MM.1S (cell line): ENCODE results near the gene CASZ1.

ENCODE experiments used
- DNase-seq: peaks from one replicate; pipeline ENCODE4 v3.0.0-alpha.2; 2015
- H2AFZ ChIP-seq: fragments of 300-600 bp; sonication (generic); 2 replicates; pipeline ENCODE4 v1.6.0; 2016; ENCODE audit warnings: antibody characterized with exemption, low read length
- H3F3A ChIP-seq: fragments of 300-600 bp; sonication (generic); 2 replicates; pipeline ENCODE4 v1.6.1; 2016; ENCODE audit warnings: mild to moderate bottlenecking, antibody characterized with exemption, low read length, moderate library complexity, mixed read lengths; ENCODE audit not compliant: insufficient read depth
- H3K27ac ChIP-seq: fragments of 300-600 bp; sonication (generic); 2 replicates; pipeline ENCODE4 v1.5.1; 2016; ENCODE audit warnings: mild to moderate bottlenecking, low read length
- H3K27me3 ChIP-seq: fragments of 300-600 bp; sonication (generic); replicated peaks from 2 replicates; pipeline ENCODE4 v1.6.0; 2016; ENCODE audit warnings: low read length; ENCODE audit not compliant: insufficient read depth
- H3K36me3 ChIP-seq: fragments of 300-600 bp; sonication (generic); replicated peaks from 2 replicates; pipeline ENCODE4 v1.6.1; 2016; ENCODE audit warnings: mild to moderate bottlenecking, low read length, mixed read lengths; ENCODE audit not compliant: insufficient read depth
- H3K4me1 ChIP-seq: fragments of 300-600 bp; sonication (generic); 2 replicates; pipeline ENCODE4 v1.6.1; 2016; ENCODE audit warnings: low read length, mixed read lengths
- H3K4me2 ChIP-seq: fragments of 300-600 bp; sonication (generic); 2 replicates; pipeline ENCODE4 v1.6.0; 2016; ENCODE audit warnings: low read depth, low read length
- H3K4me3 ChIP-seq: fragments of 300-600 bp; sonication (generic); 2 replicates; pipeline ENCODE4 v1.5.1; 2016; ENCODE audit warnings: low read length, mixed read lengths
- H3K79me2 ChIP-seq: fragments of 300-600 bp; sonication (generic); 2 replicates; pipeline ENCODE4 v1.6.1; 2016; ENCODE audit warnings: mixed run types, low read length, mixed read lengths
- H3K9ac ChIP-seq: fragments of 300-600 bp; sonication (generic); 2 replicates; pipeline ENCODE4 v1.6.1; 2016; ENCODE audit warnings: low read length, mixed read lengths
- H3K9me2 ChIP-seq: fragments of 300-600 bp; sonication (generic); replicated peaks from 2 replicates; pipeline ENCODE4 v1.6.1; 2016; ENCODE audit warnings: mild to moderate bottlenecking, low read length, mixed read lengths; ENCODE audit not compliant: insufficient read depth
- H3K9me3 ChIP-seq: fragments of 300-600 bp; sonication (generic); replicated peaks from 2 replicates; pipeline ENCODE4 v1.6.1; 2016; ENCODE audit warnings: mild to moderate bottlenecking, low read length, mixed read lengths; ENCODE audit not compliant: insufficient read depth
- H4K20me1 ChIP-seq: fragments of 300-600 bp; sonication (generic); 2 replicates; pipeline ENCODE4 v1.6.1; 2016; ENCODE audit warnings: mild to moderate bottlenecking, low read length, moderate library complexity, mixed read lengths; ENCODE audit not compliant: insufficient read depth
- EZH2 ChIP-seq: fragments of 300-600 bp; sonication (generic); optimal IDR thresholded peaks from 2 replicates; pipeline ENCODE3; 2017; ENCODE audit warnings: low read depth, mild to moderate bottlenecking, antibody characterized with exemption, low read length, mixed read lengths
- EZH2phosphoT487 ChIP-seq: fragments of 300-600 bp; sonication (generic); IDR thresholded peaks from 2 replicates; pipeline ENCODE4 v1.6.1; 2018; ENCODE audit warnings: antibody characterized with exemption, low read length
- TF ChIP-seq, protein P1 (sequence below): fragments of 300-600 bp; sonication (generic); IDR thresholded peaks from 2 replicates; pipeline ENCODE4 v1.5.1; 2016; ENCODE audit warnings: antibody characterized with exemption, low read length, mixed read lengths

Gene CASZ1

DNA sequence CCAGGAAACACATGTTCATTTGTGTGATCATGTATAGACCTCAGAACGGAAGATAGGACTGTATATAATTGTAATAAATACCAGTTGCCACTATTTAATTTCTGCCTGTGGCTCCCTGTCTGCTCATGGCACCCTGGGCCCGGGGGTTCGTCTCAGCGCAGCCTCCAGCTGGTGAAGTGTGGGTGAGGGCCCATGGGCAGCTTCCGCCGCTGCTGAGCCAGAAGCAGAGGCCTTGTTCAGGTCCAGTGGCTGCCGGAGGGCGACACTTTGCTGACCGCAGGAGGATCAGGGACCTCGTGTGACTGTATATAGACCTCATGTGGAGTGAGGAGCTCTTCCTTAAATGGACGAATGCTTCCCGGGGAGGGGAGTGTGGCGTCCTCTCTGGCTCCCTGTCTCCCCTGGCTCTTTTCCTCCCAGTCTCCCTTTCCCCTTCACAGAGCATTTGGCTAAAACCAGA, 165.8 kb downstream of the CASZ1 start:
- Histone ChIP-seq H3K9ac (no peak overlapping the region), H3F3A (no peaks in the 10 kb centered on the region), H3K27ac (no peak overlapping the region), H2AFZ (no peak overlapping the region), H3K27me3 (no peaks in the 10 kb centered on the region; the same call in 1 of the 2 replicates), H3K4me3 (no peak overlapping the region), H3K79me2 (no peaks in the 10 kb centered on the region), H3K4me1 (no peaks in the 10 kb centered on the region), H3K36me3 (no peaks in the 10 kb centered on the region), H3K9me2 (no peaks in the 10 kb centered on the region), H3K4me2 (no peak overlapping the region), H3K9me3 (no peaks in the 10 kb centered on the region), H4K20me1 (no peaks in the 10 kb centered on the region)
- TF ChIP-seq, protein P1, sequence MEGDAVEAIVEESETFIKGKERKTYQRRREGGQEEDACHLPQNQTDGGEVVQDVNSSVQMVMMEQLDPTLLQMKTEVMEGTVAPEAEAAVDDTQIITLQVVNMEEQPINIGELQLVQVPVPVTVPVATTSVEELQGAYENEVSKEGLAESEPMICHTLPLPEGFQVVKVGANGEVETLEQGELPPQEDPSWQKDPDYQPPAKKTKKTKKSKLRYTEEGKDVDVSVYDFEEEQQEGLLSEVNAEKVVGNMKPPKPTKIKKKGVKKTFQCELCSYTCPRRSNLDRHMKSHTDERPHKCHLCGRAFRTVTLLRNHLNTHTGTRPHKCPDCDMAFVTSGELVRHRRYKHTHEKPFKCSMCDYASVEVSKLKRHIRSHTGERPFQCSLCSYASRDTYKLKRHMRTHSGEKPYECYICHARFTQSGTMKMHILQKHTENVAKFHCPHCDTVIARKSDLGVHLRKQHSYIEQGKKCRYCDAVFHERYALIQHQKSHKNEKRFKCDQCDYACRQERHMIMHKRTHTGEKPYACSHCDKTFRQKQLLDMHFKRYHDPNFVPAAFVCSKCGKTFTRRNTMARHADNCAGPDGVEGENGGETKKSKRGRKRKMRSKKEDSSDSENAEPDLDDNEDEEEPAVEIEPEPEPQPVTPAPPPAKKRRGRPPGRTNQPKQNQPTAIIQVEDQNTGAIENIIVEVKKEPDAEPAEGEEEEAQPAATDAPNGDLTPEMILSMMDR = no peak
- TF ChIP-seq EZH2 (no peak), EZH2phosphoT487 (no peak)
- DNase-seq = no peak

DNA sequence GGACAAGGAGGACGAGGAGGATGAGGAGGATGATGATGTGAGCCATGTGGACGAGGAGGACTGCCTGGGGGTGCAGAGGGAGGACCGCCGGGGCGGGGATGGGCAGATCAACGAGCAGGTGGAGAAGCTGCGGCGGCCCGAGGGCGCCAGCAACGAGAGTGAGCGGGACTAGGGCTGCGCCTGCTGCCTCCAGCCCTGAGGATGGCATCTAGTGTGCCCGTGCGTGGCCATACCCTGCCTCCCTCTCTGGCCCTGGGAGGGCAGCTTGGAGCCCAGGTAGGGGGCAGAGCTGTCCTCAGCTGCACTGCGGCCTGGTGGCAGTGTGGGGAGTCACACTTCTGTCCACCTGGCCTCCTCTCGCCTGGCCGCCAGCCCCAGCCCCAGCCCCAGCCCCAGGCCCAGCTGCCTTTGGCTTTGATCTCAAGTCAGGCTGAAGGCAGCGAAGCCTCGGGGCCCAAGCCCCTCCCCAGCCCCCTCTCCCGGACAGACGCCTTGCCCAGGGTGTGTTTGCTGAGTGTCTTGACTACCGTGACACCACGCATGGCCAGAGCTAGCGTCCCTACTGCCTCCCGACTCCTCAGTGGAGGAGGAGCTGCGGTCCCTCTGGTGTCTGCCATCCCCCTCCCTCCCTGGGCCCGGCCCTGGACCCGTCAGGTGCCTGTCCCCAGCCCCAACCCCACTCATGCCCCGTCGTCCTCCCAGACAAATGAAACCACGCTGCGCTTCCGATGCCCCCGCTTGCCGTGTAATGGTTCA, 166.5 kb downstream of the CASZ1 start:
- no peaks in the 10 kb centered on the region for H3K36me3 ChIP-seq
- no peaks in the 10 kb centered on the region for H4K20me1 ChIP-seq
- H3K79me2 ChIP-seq = no peaks in the 10 kb centered on the region
- H3K9ac ChIP-seq = no peak overlapping the region
- H3K9me2 ChIP-seq = no peaks in the 10 kb centered on the region
- DNase-seq = no peak
- no peak overlapping the region for H2AFZ ChIP-seq
- H3K27me3 ChIP-seq = no peaks in the 10 kb centered on the region
- H3K27ac ChIP-seq = no peak overlapping the region
- no peaks in the 10 kb centered on the region for H3F3A ChIP-seq
- H3K4me3 ChIP-seq = no peak overlapping the region
- TF ChIP-seq, protein P1 = no peak
- TF ChIP-seq EZH2 (no peak), EZH2phosphoT487 (no peak)
- H3K9me3 ChIP-seq = no peaks in the 10 kb centered on the region
- no peak overlapping the region for H3K4me2 ChIP-seq
- no peaks in the 10 kb centered on the region for H3K4me1 ChIP-seq

DNA sequence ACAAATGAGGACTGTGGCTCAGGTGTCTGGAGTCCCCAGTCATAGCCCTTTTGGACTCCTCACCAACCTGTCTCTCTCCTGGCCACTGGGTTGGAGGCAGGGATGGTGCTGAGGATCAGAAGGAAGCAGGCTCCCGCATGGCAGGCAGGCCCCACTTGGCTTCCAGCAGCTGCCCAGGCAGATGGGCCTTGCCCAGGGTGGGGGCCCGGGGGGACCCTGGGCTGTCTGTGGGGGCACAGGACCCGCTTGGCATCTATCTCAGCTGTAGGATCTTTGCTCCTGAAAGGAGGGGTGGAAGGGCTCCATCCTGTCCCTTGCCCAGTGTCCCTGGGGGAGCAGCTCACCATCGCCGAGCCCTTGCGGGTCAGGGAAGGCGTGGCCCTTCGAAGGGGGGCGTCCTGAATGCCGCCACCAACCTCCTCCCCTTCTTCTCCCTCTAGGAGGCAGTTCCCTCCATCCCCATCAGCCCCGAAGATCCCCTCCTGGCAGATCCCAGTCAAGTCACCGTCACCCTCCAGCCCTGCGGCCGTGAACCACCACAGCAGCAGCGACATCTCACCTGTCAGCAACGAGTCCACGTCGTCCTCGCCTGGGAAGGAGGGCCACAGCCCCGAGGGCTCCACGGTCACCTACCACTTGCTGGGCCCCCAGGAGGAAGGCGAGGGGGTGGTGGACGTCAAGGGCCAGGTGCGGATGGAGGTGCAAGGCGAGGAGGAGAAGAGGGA, 167.2 kb downstream of the CASZ1 start:
- no peaks in the 10 kb centered on the region for H3K4me1 ChIP-seq
- no peaks in the 10 kb centered on the region for H3K9me3 ChIP-seq
- DNase-seq = no peak
- H4K20me1 ChIP-seq = no peaks in the 10 kb centered on the region
- no peaks in the 10 kb centered on the region for H3K27me3 ChIP-seq
- H3K9ac ChIP-seq = no peak overlapping the region
- H3K36me3 ChIP-seq = no peaks in the 10 kb centered on the region
- no peaks in the 10 kb centered on the region for H3K9me2 ChIP-seq
- no peak overlapping the region for H3K4me3 ChIP-seq
- no peak overlapping the region for H3K4me2 ChIP-seq
- no peak overlapping the region for H2AFZ ChIP-seq
- TF ChIP-seq, protein P1 = no peak
- no peak for TF ChIP-seq EZH2phosphoT487
- TF ChIP-seq EZH2 = no peak
- H3F3A ChIP-seq = no peaks in the 10 kb centered on the region
- H3K79me2 ChIP-seq = no peaks in the 10 kb centered on the region
- no peak overlapping the region for H3K27ac ChIP-seq
